ENCODE measurements around the gene ABLIM1. TPM values are rescaled to one million over a fixed set of nuclear protein-coding genes. Genes with fewer than 3 reads are reported as not detected.

ABLIM1 gene
- total RNA-seq, 4 donors from 2014 or later: 41.2 to 128 (median 97.3) TPM

- no peaks in the 10 kb centered on the region for H3K36me3 ChIP-seq
- H3K27ac ChIP-seq: no peak overlapping the region
- H3K4me3 ChIP-seq: no peak overlapping the region
- DNase-seq: no peak
- TF ChIP-seq POLR2A (IDR thresholded peaks at IDR 0.05) (no peak), CTCF (IDR thresholded peaks at IDR 0.05) (no peak)
- H3K9me3 ChIP-seq: no peaks in the 10 kb centered on the region
- intact Hi-C loops (cut with DNase I; ENCODE audit: low total_unique reads): no loop called here
- no peaks in the 10 kb centered on the region for H3K4me1 ChIP-seq
- H3K27me3 ChIP-seq: no peaks in the 10 kb centered on the region
These were observed 237.1 kb downstream of the ABLIM1 start for GRCh38 chr10:114420811-114421485.

GRCh38 chr10:114418109-114418508 lies 240.0 kb downstream of the ABLIM1 start:
- H3K9me3 ChIP-seq: no peaks in the 10 kb centered on the region
- peak overlapping the region in 1 of 2 donors; percentile 57 for H3K27ac ChIP-seq
- no peaks in the 10 kb centered on the region for H3K27me3 ChIP-seq
- no peak for DNase-seq
- H3K36me3 ChIP-seq: no peaks in the 10 kb centered on the region
- intact Hi-C loops (cut with DNase I; ENCODE audit: low total_unique reads): no loop called here
- TF ChIP-seq CTCF (IDR thresholded peaks at IDR 0.05): no peak
- TF ChIP-seq POLR2A (IDR thresholded peaks at IDR 0.05): no peak
- H3K4me3 ChIP-seq: no peak overlapping the region
- H3K4me1 ChIP-seq: no peaks in the 10 kb centered on the region

- Histone ChIP-seq H3K9me3 (no peaks in the 10 kb centered on the region), H3K4me1 (no peaks in the 10 kb centered on the region), H3K27me3 (no peaks in the 10 kb centered on the region), H3K4me3 (no peak overlapping the region), H3K36me3 (no peaks in the 10 kb centered on the region), H3K27ac (no peak overlapping the region)
- intact Hi-C loops (cut with DNase I; ENCODE audit: low total_unique reads): no loop called here
- DNase-seq: peak in 1 of 2 donors; percentile 49
- no peak for TF ChIP-seq POLR2A (IDR thresholded peaks at IDR 0.05)
- TF ChIP-seq CTCF (IDR thresholded peaks at IDR 0.05): no peak
These were observed 244.9 kb downstream of the ABLIM1 start for GRCh38 chr10:114412907-114413797.

GRCh38 chr10:114408968-114409444 lies 249.1 kb downstream of the ABLIM1 start:
- TF ChIP-seq POLR2A (IDR thresholded peaks at IDR 0.05) (no peak), CTCF (IDR thresholded peaks at IDR 0.05) (no peak)
- intact Hi-C loops (cut with DNase I; ENCODE audit: low total_unique reads): loop anchor here (10.0 kb wide), 1 partner anchor 104 kb away; no protein-coding TSS in a partner anchor
- no peak overlapping the region for H3K27ac ChIP-seq
- no peaks in the 10 kb centered on the region for H3K4me1 ChIP-seq
- H3K27me3 ChIP-seq: no peaks in the 10 kb centered on the region
- no peak for DNase-seq
- no peaks in the 10 kb centered on the region for H3K36me3 ChIP-seq
- no peaks in the 10 kb centered on the region for H3K9me3 ChIP-seq
- no peak overlapping the region for H3K4me3 ChIP-seq
